Measurements from ENCODE around the gene P3H2.

- TF ChIP-seq POLR2A (IDR thresholded peaks at IDR 0.05; ENCODE audit: low read depth, low read length), result no peak
- TF ChIP-seq POU2F2 (IDR thresholded peaks at IDR 0.05; ENCODE audit: low read depth, low read length), result no peak
- TF ChIP-seq POLR2AphosphoS5 (IDR thresholded peaks at IDR 0.05; ENCODE audit: low read depth, low read length), result no peak
- no peak for TF ChIP-seq TAF1 (IDR thresholded peaks at IDR 0.05; ENCODE audit: low read depth, low read length)
- no peak for TF ChIP-seq SPI1 (IDR thresholded peaks at IDR 0.05; ENCODE audit: low read depth, low read length)
Observed at GRCh38 chr3:190003068-190003467, 117.6 kb downstream of the P3H2 start.
